Stimulated activated CD8-positive, alpha-beta memory T cell treated with anti-CD3 and anti-CD28 coated beads, Interleukin-2, amount 100 ng/mL, for 48 hours (primary cell): ENCODE measurements around the gene GABRG2.
"Not testable (repeated sequence)": the region's sequence is repeated elsewhere in the genome, so short reads cannot be mapped to it uniquely, and the experiment has no call there.

Experiments
- DNase-seq, 2 donors: peaks; one replicate each; pipeline ENCODE4 v3.0.0-alpha.2; 2020; ENCODE audit warnings: low read depth in 2 of 2

The GABRG2 gene

DNA sequence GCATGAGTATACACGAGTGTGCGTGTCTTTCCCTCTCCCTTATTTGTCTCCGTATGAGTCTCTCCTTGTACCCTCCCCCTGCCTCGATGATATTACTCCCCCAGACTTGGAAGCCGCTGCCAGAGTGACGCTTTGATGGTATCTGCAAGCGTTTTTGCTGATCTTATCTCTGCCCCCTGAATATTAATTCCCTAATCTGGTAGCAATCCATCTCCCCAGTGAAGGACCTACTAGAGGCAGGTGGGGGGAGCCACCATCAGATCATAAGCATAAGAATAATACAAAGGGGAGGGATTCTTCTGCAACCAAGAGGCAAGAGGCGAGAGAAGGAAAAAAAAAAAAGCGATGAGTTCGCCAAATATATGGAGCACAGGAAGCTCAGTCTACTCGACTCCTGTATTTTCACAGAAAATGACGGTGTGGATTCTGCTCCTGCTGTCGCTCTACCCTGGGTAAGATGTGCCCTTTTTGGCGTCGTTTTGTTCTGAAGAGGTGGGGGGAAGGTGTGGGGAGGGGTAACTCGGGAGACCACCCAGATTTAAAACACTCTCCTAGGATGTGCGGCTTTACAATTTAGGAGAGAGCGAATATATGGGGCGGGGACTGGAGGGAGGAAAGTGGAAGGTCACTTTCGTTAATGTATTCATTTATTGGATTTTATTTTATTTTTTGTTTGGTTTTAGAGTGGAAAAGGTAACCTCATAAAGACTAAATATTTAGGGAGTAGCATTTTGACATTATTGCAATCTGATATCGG lies at the start of gene GABRG2:
Gene GABRG2, plus strand, starts transcription at position 119 of the 757 bp plus-strand sequence. Its CDS starts 227 bp downstream, at position 346.
- DNase-seq, result no peak

DNA sequence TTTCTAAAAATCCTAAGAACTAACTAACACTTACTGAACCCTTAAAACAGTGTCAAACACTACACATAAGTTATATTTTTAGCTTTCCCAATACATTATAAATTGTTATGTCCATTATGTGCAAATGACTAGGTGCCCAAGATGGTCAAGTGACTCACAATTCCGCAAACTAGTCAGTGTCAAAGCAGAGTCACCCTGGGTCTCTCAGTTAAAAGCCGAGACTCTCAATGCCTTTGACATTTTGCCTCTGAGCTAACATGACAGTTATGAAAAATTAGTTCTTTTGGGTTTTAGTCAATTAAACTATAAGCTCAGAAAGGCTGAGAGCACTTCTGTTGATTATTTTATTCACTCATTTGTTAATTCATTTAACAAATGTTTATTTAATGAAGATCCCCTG lies 42.3 kb upstream of the GABRG2 start:
- DNase-seq, result no peak

DNA sequence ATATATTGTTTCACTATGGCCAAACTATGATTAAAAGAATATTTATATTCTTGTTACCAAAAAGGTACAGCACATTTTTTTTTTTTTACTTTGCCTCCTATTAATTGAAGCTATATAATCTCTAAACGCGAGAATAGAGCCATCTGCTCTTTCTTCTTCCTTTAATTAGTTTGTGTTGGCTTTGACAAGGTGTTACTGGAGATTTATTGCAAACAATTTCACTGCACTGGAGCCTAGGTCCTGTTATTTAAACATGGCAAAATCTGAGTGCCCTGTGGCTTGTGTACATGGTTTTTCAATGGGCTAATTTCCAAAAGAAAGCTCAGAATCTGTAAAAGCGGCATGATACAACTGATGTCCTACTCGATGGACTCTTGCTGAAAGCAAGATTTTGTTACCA lies 40.8 kb upstream of the GABRG2 start:
- DNase-seq, result no peak

DNA sequence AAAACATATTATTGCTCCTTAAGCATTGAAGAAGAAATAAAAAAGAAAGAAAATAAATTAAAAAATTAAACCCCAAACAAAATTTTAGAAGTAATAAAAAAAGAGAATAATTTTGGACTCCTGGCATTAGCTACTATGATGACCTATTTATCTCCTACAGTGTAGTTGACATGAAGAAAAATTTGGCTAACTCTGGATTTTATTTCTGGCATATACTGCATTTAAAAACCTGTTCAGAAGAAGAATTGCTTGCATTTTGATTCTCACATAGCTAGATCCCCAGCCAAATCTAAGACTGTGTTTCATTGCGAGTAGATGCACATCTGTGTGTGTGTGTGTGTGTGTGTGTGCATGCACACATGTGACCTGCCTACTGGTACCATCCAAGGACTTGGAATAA lies 30.1 kb upstream of the GABRG2 start:
- no peak for DNase-seq

DNA sequence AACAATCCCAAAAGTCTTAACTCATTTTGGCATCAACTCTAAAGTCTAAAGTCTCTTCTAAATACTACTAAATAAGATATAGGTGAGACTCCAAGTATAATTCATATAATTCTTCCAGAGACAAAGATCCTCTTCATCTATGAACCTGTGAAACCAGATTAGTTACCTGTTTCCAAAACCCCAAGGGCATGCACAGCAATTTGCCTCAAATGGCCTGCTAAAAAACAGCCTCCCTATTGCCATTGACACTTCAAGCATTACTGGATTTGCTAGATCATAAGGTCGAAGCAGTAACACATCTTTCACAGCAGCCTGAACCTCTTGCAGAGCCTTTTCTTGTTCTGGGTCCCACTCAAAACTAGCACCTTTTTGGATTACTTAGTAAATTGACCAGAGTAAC lies 20.3 kb upstream of the GABRG2 start:
- no peak for DNase-seq

DNA sequence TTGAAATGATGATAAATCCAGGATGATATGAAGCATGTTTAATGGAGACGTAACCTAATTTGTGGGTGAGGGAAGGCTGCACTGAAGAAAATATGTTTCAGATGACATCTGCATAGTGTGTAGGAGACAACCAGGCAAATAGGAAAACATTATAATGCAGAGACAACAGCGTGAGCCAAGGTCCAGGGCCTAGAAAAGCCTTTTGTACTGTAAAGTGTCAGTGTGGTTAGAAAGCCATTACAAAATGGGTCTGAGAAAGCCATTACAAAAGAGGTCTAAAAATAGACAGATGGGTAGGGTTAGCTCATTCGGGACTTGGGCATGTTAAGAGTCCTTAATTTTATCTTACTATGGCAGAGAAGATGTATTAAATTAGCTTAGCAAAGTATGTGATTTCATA lies 14.9 kb upstream of the GABRG2 start:
- no peak for DNase-seq

DNA sequence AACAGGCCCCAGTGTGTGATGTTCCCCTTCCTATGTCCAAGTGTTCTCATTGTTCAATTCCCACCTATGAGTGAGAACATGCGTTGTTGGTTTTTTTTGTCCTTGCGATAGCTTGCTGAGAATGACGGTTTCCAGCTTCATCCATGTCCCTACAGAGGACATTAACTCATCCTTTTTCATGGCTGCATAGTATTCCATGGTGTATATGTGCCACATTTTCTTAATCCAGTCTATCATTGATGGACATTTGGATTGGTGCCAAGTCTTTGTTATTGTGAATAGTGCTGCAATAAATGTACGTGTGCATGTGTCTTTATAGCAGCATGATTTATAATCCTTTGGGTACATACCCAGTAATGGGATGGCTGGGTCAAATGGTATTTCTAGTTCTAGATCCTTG lies 12.5 kb upstream of the GABRG2 start:
- DNase-seq, result not testable (repeated sequence)

DNA sequence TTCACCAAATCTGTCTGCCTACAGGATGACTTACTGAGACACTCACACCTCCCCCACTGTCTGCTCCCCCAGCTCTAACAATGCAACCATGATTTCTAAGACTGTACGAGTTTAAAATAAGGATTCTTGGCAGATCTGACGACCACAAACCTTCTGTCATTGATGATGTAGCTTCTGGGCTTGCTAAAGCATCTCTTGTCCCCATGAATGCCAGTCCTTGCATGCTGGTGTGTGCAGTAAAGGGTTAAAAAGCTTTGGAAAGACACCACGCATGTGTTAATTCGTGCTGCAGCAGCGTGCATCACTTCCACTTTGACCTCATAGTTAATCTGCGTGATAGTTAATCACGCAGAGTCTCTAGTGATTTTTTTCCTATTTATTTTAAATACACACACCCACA lies 411 bp upstream of the GABRG2 start:
- no peak for DNase-seq

DNA sequence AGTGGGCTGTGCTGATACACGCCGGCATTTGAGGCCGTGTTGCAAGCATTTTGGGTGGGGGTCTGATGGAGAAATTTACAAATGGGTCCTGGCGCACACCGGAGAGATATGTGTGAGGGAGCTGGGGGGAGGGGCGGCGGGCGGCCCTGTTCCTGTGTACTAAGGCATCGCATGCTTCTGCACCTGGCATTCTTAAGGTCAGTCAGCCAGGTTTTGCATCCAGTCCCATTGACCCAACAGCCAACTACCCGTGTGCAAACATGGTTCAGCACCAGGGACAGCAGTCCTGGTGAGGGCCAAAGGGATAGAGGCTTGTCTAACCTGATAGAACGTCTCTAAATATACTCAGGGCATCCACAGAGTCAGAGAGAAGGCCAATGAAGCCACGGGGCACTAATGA lies 839 bp downstream of the GABRG2 start:
- no peak for DNase-seq

DNA sequence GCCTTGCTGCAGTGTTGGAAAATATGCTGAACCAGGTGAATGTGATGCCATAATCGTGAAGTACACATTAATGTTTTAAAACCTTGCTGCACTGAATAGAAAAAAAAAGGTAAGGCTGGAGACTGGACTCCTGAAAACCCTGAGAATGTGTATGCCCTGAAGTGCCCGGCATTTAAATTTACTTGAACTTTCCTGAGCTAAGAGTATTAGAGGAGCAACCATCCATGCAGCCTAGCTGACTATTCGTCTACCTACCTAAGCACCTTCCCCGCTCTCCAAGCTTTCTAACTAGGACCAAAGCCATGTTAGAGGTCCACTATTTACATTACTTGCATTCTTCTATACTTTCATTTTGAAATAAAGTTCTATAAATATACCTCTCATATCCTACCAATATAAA lies 1.4 kb downstream of the GABRG2 start:
- DNase-seq, result no peak

DNA sequence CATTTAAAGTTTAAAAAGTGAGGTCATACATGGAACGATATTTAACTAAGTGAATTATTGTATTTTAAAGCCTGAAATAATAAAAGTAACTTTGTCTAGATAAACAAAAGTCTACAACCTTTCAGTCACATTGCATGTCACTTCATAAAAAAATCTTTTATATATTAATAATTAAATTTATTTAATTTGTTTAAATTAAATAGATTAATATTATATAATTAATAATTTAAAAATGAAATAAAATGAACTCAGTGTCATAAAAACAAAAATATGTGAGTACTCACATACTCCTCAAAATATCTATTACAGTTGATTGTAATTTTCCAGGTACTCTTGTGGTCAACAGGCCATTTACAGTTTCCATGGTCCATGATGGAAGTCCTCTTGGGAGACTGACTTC lies 11.2 kb downstream of the GABRG2 start:
- no peak for DNase-seq

DNA sequence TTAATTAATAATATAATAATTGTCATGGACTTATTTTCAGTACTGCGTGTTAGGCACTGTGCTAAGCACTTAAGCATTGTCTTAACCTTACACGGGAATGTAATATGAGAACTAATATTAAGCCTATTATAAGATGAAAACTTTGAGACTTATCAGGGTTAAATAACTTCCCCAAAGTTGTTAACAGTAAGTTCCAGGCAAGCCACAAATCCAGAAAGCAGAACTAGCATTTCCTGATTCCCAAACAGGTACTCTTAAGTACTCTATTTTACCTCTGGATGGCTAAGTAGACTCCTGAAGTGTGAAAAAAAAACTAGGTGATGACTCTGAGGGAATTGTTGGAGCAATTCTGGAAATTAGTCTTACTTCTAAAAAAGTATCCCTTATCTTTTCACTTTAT lies 23.8 kb downstream of the GABRG2 start:
- DNase-seq, result no peak

DNA sequence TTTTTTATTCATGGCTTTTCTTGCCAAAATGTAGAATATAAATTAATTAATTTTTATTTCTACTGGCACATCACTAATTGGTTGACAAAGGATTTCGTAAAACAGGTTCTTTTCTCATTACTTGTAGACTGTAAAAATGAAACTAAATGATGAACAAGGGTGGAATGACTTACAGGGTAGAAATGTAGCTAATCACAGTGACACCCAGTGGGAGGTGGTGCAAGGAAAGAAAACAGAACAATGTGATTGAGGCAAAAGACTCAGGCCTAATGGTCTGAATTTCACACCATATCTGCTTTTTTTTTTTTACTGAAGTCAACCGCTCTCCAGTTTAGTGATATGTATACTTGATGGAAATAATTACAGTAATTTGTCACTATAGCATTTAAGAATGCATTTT lies 28.9 kb downstream of the GABRG2 start:
- DNase-seq, result no peak

DNA sequence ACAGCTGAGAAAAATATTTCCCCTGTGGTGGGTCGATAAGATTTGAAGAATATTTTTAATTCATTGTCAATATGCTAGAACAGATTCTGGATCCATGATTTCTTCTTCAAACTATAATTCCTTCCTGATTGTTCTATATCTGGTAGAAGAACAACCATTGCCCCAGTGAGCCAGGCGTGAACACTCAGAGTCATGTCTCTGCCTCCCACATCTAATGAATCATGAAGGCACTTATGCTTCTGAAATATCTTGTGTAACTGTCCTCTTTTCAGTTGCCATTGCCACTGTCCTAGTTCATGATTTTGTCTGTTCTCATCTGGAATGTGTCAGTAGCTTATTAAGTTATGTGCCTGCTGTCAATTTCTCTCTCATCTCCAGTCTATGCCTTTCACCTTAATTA lies 40.0 kb downstream of the GABRG2 start:
- DNase-seq, result no peak

DNA sequence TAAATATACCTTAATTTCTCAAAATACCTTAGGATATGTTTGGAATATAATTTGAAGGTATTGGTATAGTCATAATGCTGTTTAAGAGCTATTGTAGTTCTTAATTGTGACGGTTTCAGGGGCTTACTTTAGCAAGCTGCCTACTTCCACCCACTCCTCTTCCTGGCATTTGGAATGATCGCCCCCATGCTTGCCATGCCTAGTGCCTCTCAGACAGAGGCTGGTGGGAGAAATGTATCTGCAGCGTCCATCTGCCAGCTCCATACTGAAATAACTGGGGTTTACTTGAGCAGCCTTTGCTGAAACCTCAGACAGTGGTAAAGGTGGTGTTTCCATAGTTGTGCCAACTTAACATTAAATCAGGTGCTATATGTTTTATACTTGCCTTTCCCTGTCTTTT lies 52.2 kb downstream of the GABRG2 start:
- DNase-seq, result no peak

DNA sequence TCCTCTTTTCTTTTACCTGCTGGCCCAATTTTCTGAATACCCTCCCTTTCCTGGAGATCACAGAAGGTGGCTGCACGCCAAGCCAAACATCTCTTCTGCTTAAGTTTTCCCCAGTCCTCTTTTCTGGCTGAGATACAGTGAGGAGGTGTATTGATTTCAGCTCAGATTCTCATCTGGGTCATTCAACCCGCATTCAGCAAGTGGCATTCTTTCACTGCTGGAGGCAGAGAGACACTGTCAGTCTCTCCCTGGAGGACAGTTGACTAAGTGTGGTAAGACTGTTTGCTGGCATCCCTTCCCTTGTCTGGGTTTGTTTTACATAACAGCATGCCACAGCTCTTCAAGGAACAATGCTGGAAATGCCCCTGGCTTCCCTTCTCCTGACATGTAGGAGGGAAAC lies 60.5 kb downstream of the GABRG2 start:
- DNase-seq, result no peak

DNA sequence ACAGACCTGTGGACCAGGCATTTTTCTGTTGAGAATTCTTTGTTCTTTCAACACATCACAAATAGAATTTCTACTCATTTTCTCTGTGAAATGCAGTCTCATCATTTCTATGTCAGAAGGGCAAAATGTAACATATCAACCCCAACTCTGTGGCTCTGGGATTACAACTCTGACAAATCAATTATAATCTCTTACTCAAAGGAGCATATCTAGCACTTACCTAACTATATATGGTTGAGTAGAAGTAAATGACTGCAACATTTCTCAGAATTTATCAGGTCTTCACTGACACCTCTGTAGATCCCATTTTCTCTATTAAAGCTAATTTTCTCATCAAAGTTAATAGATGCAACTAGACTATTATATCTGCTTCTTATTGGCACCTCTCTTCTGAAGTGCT lies 64.8 kb downstream of the GABRG2 start:
- no peak for DNase-seq

DNA sequence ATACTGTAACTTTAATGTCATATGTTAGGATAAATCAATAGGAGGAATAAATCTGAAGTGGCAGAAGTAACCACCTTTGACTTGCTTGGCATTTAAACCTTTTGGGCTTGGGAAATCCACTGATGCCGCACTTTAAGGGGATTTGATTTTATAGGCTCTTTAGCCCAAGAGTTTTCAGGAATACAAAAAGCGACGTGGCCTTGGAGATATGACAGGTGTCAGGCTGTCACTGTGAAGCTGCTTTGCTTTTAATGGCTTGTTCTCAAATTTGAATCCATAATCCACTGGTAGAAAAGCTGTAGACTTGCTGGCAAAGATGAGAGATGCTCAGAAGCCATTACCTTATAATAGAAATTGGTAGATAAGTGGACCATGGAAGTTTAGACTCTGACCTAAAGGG lies 71.6 kb downstream of the GABRG2 start:
- DNase-seq, result no peak

DNA sequence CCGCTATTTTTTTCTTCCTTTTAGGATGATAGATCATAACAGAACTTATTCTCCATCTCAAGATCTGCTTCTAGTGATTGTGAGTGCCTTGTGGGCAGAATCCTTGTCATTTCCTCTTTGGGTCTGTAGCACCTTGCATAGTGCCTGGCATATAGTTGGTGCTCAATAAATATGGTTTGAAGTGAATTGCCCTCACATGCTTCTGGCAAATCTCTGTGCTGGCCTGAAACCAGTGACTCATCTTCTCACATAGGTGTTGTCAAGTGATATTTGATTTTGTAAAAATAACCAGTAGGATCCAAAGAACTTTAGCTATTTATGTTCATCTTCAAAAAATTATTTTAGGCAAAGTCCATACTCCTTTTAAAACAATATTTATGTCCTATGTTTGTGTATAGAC lies 86.7 kb downstream of the GABRG2 start:
- DNase-seq, result no peak

DNA sequence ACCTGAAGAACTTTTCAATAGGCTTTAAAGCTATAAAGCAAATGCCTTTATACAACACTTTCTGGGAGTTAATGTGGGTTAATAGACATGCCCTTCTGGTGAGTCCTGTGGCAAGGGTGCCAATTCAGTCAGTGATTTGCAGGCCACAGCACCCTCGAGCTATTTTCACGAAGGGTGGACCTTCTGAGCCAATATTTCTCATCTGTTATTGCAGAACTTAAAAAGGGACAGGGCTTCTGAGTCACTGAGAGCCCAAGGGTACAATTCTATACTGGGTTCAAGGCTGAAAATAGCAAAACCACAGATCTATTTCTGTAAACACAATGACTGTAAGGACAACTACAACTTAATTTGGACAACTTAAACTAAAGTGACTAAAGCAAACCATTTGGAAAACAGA lies 92.8 kb downstream of the GABRG2 start:
- no peak for DNase-seq

DNA sequence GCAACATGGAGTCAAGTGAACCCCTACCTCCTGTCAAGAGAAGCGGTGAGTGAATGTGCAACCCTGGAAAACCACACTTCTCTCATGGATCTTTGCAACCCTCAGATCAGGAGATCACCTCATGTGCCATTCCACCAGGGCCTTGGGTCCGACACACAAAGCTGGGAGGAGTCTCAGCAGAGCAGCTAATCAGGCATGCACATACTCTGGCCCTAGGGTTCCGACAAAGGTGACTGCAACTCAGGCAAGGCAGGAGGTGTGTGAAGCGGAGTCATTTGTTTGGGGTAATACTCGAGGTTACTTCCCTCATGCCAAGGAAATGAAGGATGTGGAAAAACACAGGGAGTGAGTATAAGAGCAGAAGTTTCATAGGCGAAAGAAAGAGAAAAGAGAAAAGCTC lies 96.1 kb downstream of the GABRG2 start:
- DNase-seq, result no peak

DNA sequence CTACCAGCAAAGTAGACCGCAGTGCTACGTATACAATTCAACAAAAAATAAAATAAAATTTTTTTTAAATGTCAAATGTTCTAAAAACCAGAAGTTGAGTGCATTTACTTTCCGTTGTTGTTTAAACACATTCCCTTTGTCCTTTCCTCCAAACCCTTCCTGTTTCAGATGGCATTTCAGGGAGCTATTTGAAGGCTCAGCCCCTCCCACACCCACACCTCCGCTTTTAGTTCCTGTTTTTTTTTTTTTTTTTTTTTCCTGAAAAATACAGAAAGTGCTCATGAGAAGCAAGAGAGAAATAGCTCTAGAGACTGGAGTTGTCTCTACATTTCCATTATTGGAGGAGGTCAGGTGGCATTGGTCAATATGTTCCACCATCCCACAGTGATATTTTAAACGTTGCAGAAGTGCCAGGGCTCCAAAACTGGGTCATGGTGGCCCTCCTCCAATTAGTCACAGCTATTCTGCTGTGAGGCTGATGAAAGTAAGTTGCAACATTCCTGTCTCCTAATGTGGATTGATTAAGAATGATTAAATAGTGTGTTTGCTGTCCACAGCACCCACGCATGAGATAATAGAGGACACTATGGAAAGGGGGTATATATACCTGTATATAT lies 106.9 kb downstream of the GABRG2 start:
- DNase-seq, result no peak

DNA sequence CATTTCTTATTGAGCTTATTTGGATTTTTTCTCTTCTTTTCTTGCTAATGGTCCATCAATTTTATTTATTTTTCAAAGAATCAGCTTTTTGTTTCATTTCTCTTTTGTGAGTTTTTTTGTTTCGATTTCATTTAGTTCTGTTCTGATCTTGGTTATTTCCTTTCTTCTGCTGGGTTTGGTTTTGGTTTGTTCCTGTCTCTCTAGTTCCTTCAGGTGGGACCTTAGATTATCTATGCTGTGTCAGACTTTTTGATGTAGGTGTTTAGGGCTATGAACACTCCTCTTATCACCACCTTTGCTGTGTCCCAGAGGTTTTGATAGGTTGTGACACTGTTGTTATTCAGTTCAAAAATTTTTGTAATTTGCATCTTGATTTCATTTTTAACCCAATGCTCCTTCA lies 119.8 kb downstream of the GABRG2 start:
- DNase-seq, result no peak

DNA sequence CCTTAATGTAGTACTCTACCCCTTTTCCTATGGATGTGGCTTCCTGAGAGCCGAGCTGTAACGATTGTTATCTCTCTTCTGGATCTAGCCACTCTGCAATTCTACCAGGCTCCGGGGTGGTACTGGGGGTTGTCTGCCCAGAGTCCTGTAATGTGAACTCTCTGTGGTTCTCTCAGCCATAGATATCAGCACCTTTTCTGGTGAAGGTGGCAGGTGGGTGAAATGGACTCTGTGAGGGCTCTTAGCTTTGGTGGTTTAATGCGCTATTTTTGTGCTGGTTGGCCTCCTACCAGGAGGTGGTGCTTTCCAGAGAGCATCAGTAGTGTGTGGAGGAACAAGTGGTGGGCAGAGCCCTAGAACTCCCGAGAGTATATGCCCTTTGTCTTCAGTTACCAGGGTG lies 122.1 kb downstream of the GABRG2 start:
- no peak for DNase-seq
